SW480 (cell line): ENCODE results near the gene CKLF.
A peak's percentile ranks its signal among the peaks of the same experiment; 100 is the strongest.
"Not testable (repeated sequence)": the region's sequence is repeated elsewhere in the genome, so short reads cannot be mapped to it uniquely, and the experiment has no call there.

Experiments
- DNase-seq: peaks from one replicate; pipeline ENCODE4 v3.0.0-alpha.2; 2016; ENCODE audit warnings: low spot score

The CKLF gene

GRCh38 chr16:66598111-66598510, 45.7 kb downstream of the CKLF start:
- DNase-seq: no peak

- no peak for DNase-seq
These were observed 47.4 kb downstream of the CKLF start for GRCh38 chr16:66599726-66600125.

GRCh38 chr16:66600477-66600876, 48.1 kb downstream of the CKLF start:
- no peak for DNase-seq

GRCh38 chr16:66601471-66601870, 49.1 kb downstream of the CKLF start:
- no peak for DNase-seq

- DNase-seq: no peak
These were observed 51.4 kb downstream of the CKLF start for GRCh38 chr16:66603537-66604375.

GRCh38 chr16:66604376-66605176, 52.2 kb downstream of the CKLF start, which contains the start of gene CMTM3:
CMTM3 (plus strand) TSS chr16:66604704; CDS start chr16:66604806, 102 bp downstream.
- DNase-seq: peak; percentile 32

- DNase-seq: no peak
These were observed 53.0 kb downstream of the CKLF start for GRCh38 chr16:66605177-66605978.

- no peak for DNase-seq
These were observed 53.8 kb downstream of the CKLF start for GRCh38 chr16:66605979-66606751.

GRCh38 chr16:66608241-66609138, 56.1 kb downstream of the CKLF start:
- peak; percentile 90 for DNase-seq

- no peak for DNase-seq
These were observed 56.7 kb downstream of the CKLF start for GRCh38 chr16:66609139-66609510.

- DNase-seq: no peak
These were observed 57.9 kb downstream of the CKLF start for GRCh38 chr16:66610111-66610820.

GRCh38 chr16:66611911-66612310, 59.5 kb downstream of the CKLF start:
- not testable (repeated sequence) for DNase-seq

GRCh38 chr16:66612422-66612821, 60.0 kb downstream of the CKLF start:
- DNase-seq: no peak

GRCh38 chr16:66614161-66614802, 61.9 kb downstream of the CKLF start:
- DNase-seq: no peak
